WI38 (cell line): Measurements from ENCODE around the gene MED15.
"Not testable (repeated sequence)": the region's sequence is repeated elsewhere in the genome, so short reads cannot be mapped to it uniquely, and the experiment has no call there.

Experiments
- H3K4me3 ChIP-seq: 2 replicates; pipeline ENCODE4 v1.5.1; 2011; ENCODE audit warnings: low read depth, mild to moderate bottlenecking, control low read depth, low read length
- CTCF ChIP-seq: IDR thresholded peaks from 2 replicates; pipeline ENCODE4 v1.5.1; 2012; ENCODE audit warnings: low read depth, mild to moderate bottlenecking, control low read depth, low read length

MED15 gene

GRCh38 chr22:20616451-20617043 is 109.1 kb downstream of the MED15 start:
- TF ChIP-seq CTCF = no peak
- H3K4me3 ChIP-seq = no peak overlapping the region

- TF ChIP-seq CTCF = no peak
- H3K4me3 ChIP-seq = no peak overlapping the region
Observed at GRCh38 chr22:20618488-20618887, 111.1 kb downstream of the MED15 start.

- no peak for TF ChIP-seq CTCF
- H3K4me3 ChIP-seq = no peak overlapping the region
Observed at GRCh38 chr22:20619045-20619892, 111.9 kb downstream of the MED15 start.

GRCh38 chr22:20619893-20620194 is 112.4 kb downstream of the MED15 start:
- H3K4me3 ChIP-seq = not testable (repeated sequence)

GRCh38 chr22:20621162-20621561 is 113.8 kb downstream of the MED15 start:
- no peak overlapping the region for H3K4me3 ChIP-seq
- TF ChIP-seq CTCF = no peak

- no peak for TF ChIP-seq CTCF
- no peak overlapping the region for H3K4me3 ChIP-seq
Observed at GRCh38 chr22:20622650-20623339, 115.4 kb downstream of the MED15 start.

GRCh38 chr22:20624161-20624616 is 116.8 kb downstream of the MED15 start:
- no peak for TF ChIP-seq CTCF
- H3K4me3 ChIP-seq = no peak overlapping the region
